GM12865 (cell line): ENCODE data around the gene SOD3.

ENCODE experiments used
- DNase-seq: peaks from one replicate; pipeline ENCODE4 v3.0.0; 2010; ENCODE audit warnings: low read depth
- H3K4me3 ChIP-seq: 2 replicates; pipeline ENCODE4 v1.5.1; 2011; ENCODE audit warnings: mild to moderate bottlenecking, low read depth, low read length, control low read depth
- TF ChIP-seq, protein P1 (sequence below): IDR thresholded peaks from 2 replicates; pipeline ENCODE4 v1.5.1; 2011; ENCODE audit warnings: low read length, control low read depth, low read depth, inconsistent platforms; ENCODE audit not compliant: insufficient read depth; ENCODE audit errors: missing control alignments

Gene SOD3

DNA sequence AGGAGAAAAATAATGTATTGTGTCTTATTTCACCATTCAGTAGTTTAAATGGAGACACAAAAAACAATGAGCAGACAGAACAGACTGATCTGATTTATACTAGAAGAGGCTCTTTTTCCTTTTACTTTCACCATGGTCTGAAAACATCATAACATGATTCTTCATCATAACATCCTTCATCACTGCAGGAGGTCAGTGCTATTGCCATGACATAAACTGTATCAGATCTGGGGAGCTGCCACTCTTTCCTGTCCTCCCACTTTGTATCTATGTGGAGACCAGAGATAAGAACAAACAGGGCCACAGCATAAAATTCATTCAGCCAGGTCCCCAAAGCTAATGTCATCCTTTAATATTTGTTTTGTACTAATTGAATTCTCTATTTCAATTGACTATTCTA, 25.2 kb downstream of the SOD3 start:
- no peak overlapping the region for H3K4me3 ChIP-seq
- TF ChIP-seq, protein P1, sequence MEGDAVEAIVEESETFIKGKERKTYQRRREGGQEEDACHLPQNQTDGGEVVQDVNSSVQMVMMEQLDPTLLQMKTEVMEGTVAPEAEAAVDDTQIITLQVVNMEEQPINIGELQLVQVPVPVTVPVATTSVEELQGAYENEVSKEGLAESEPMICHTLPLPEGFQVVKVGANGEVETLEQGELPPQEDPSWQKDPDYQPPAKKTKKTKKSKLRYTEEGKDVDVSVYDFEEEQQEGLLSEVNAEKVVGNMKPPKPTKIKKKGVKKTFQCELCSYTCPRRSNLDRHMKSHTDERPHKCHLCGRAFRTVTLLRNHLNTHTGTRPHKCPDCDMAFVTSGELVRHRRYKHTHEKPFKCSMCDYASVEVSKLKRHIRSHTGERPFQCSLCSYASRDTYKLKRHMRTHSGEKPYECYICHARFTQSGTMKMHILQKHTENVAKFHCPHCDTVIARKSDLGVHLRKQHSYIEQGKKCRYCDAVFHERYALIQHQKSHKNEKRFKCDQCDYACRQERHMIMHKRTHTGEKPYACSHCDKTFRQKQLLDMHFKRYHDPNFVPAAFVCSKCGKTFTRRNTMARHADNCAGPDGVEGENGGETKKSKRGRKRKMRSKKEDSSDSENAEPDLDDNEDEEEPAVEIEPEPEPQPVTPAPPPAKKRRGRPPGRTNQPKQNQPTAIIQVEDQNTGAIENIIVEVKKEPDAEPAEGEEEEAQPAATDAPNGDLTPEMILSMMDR: no peak
- no peak for DNase-seq

DNA sequence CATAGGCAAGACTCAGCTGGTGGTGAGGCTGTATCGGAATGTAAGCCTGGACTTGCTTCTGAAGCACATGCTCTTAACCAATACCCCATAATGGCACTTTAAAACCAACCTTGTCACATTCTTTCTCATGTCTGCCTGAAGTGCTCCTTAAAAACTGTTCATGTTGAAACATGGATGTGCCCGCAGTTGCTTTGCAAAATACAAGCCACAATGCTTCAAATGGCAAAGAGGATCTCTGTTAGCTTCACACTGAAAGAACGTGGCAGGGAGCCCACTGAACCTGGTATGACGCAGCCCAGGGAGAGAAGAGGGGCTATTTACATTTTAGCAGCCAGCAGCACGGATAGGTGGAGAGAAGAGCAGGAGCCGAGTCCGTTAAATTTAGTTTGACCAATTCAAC, 29.3 kb downstream of the SOD3 start:
- TF ChIP-seq, protein P1: no peak
- no peak for DNase-seq
- H3K4me3 ChIP-seq: no peak overlapping the region

DNA sequence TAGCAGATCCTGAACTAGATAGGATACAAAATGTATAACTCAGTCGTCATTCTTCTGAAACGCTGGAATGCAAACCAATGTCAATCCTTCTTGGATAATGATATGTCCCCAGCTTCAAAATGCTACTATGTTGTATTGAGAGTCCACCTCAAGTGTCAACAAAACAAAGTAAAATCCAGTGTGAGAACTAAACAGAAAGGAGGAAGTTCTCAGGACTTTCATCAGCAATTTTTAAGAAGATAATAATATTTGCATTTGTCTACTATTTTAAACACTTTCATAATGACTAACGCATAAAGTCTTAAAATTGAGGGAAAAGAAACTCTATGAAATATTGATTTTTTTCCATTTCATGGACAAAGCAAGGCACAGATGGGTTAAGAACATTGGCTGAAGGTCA, 36.3 kb downstream of the SOD3 start:
- no peak overlapping the region for H3K4me3 ChIP-seq
- DNase-seq: no peak
- TF ChIP-seq, protein P1: no peak

DNA sequence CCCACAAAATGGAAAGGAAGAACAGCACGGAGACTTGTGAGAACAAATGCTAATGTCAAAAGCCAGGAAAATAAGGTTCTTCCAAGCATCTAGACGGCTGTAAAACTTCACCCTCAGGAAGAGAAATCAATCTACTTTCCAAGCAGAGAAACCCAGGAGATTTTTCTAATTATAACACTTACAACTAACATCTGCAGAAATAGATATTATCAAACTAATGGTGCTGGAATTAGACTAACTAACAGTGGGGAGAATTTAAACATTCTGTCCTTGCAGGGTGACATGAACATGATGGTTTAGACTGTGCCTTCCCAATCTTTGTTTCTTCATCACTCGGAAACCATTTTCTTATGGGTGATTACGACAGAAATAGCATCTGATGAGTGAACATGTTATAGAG, 40.3 kb downstream of the SOD3 start:
- DNase-seq: no peak
- TF ChIP-seq, protein P1: no peak
- H3K4me3 ChIP-seq: no peak overlapping the region

DNA sequence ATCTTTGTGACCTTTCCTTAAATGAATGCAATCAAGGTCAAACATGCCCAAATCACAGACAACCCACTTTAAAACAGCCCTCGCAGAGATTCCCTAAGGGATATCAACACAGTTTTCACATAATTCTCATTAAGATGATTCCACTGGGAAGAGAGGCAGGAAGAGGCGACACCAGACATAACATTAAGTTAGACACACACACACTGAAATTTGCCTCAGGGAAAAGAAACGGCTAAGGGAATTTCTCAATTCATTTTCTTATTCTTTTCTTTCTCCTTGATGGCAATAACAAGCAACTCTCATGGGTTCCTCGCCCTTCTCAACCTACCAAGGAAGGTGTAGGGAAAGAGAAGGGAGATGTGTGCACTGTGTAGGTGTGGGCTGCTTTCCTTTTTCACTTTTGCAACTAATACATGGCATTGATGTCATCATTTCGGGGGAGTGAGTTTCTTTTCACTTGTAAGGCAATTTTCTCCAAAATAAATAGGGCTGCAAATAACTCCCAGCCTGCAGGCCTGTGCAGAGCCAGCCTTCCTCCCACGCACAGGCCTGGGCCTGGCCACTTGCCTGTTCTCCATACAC, 41.4 kb downstream of the SOD3 start:
- DNase-seq: no peak
- H3K4me3 ChIP-seq: no peak overlapping the region
- TF ChIP-seq, protein P1: no peak

DNA sequence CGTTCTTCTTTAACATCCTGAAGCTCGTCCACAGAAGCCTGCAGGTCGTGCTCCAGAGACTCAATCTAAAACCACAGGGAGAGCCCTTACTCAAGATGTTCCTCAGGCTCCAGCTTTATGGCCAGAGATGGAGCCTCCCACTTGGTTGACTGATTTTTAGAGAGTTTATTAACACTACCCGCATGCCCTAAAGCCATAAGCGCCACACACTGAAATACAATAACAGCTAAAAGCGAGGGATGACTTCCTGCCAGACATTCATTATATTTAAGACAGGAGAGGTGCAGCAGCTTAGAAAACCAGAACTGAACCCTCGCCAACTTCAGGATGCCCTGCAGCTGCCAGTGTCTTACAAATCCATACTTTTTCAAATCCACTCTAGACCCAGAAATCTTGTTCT, 42.0 kb downstream of the SOD3 start:
- TF ChIP-seq, protein P1: no peak
- no peak overlapping the region for H3K4me3 ChIP-seq
- DNase-seq: no peak

DNA sequence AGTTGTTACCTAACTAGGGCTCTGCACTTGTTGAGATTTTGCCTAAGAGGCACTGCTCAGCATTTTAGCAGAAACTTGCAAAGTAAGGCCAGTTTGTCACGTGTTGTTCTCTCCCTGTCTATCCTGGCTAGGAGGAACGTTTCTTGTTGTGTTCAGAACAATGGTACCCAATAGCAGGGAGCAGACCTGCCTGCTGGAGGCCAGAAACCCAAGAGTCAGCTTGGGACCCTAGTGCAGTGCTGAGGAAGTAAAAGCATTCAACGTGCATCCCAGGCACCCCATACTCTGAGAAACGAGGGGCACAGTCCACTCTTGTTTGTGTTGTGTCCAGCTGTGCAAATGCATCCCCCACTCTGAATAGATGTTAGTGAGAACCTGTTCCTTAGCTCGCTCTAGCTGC, 42.4 kb downstream of the SOD3 start:
- no peak overlapping the region for H3K4me3 ChIP-seq
- DNase-seq: no peak
- TF ChIP-seq, protein P1: no peak
